NCI-H446 treated with DMSO at 0.1 percent for 48 hours (cell line): Measurements from ENCODE around the gene KRTAP6-3.

Experiments used
- DNase-seq: peaks from one replicate; lab custom pipeline; 2025; lab: John Stamatoyannopoulos, UW

KRTAP6-3 gene

DNA sequence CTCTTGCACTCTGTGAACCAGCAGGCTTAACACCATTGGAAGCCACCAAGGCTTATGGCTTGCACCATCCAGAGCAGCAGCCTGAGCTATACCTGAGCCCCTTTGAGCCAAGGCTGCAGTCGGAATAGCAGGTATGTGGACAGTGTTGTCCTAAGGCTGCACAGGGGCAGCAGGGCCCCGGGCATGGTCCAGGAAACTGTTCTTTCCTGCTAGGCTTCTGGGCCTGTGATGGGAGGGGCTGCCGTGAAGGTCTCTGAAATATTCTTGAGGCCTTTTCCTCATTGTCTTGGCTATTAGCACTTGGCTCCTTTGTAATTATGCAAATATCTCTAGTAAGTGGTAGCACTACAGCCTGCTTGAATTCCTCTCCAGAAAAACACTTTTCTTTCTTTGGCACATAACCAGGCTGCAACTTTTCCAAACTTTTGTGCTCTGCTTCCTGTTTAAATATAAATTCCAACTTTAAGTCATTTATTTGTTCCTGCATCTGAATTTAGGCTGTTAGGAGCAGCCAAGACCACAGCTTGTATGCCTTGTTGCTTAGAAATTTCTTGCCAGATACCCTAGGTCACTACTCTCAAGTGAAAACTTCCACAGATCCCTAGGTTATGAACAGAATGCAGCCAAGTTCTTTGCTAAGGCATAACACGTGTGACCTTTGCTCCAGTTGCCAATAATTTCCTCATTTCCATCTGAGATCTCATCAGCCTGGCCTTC, 33.4 kb downstream of the KRTAP6-3 start:
- no peak for DNase-seq

DNA sequence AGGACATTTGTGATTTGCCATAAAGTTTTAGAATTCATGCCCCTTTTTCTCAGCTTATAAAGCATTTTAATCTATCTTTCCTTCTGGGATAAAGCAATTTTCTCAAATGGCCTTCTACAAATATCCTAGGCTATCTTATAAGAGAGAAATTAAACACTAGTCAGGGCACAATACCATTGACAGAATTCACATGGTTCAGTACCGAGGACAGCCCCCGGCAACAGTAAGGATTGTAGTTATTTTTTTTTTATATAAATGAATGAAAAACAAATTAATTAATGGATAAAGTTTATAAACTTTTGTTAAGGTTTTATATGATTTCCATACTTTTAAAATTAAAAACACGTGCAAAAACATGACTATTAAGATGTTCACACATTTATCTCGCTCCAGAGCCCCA, 35.9 kb downstream of the KRTAP6-3 start:
- DNase-seq, result no peak

DNA sequence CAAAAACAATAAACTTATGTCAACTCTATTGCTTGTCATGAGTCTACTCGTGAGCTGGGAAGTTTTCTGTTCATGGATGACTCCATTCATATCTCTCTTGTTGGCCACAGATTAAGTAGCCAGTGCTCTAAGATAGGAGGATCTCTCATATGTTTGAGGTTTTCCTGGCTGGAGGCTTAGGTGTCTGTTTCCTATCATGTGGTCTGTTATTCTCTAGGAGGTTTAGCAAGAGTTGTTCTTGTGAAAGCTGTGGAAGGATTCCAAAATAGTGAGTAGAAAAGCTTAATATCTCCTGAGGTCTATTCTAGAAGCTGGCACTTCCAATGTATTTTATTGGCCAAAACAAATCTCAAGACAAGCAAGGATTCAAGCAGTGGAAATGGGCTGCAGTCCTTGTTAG, 37.0 kb downstream of the KRTAP6-3 start:
- no peak for DNase-seq

DNA sequence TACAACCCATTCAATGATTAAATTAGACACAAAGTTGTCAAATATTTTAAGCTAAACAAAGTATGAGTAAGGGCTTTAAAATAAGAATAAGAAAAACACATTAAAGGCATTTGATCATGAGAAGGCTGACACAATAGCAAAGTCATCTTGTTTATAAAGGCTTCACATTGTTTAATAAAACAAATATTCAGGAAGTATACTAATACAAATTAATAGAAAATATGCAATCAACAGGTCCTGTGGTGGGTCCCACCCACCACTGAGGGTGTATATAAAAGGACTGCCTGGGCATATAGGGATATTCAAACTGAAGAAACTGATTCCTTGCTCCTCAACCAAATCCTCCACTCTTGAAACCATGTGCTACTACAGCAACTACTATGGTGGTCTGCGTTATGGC, 42.7 kb downstream of the KRTAP6-3 start, which contains the start of gene KRTAP20-2:
TSS of gene KRTAP20-2 (plus strand) at position 301 of the 400 bp plus-strand sequence. CDS start at position 359, 58 bp downstream.
- no peak for DNase-seq

DNA sequence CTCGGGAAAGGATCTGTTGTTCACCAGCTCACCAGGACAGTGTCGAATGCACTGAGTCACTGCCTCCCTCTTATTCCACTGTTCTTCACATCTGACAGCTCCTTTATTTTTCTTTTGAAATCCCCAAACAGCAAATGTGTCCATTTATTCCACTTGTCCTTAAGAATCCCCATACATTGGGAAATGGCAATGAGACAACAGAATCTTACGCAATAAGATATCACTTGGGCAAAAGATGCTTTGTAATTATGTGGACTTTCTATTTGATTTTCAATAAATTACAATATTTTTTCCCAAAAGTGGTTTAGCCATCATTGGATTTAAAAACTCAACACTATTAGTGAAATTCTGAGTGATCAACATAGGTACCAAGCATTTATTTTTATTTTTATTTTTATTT, 46.4 kb downstream of the KRTAP6-3 start:
- no peak for DNase-seq

DNA sequence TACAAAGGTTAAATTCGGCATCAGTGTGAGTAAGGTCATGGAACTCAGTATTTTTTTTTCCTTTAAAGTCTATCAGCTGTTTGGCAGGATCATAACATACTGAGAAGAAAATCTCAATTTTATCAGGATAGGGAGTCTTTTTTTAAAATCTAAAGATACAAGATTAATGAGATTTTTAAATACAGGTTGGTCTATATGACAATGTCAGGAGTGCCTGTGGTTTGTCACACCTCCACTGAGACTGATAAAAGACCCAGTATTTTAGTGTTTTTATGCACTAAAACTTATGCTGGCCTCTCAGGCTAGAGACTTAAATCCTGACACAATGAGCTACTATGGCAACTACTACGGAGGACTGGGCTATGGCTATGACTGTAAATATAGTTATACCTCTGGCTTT, 50.3 kb downstream of the KRTAP6-3 start, which contains the start of gene KRTAP20-3:
TSS of gene KRTAP20-3 (plus strand) at position 301 of the 400 bp plus-strand sequence.
- DNase-seq, result no peak
